HG03025 (cell line): ENCODE data around the gene ORAI1.
"Not testable (repeated sequence)": the region's sequence is repeated elsewhere in the genome, so short reads cannot be mapped to it uniquely, and the experiment has no call there.

Source experiments
- ATAC-seq: cut with Tn5 transposase; IDR thresholded peaks from one replicate; pipeline ENCODE4 v1.9.1; 2021; ENCODE audit warnings: mild to moderate bottlenecking, moderate library complexity; ENCODE audit not compliant: unreplicated experiment, low FRiP score

Gene ORAI1

DNA sequence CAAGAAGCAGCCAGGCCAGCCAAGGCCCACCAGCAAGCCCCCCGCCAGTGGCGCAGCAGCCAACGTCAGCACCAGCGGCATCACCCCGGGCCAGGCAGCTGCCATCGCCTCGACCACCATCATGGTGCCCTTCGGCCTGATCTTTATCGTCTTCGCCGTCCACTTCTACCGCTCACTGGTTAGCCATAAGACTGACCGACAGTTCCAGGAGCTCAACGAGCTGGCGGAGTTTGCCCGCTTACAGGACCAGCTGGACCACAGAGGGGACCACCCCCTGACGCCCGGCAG is 15.0 kb downstream of the ORAI1 start:
- ATAC-seq, result no peak

DNA sequence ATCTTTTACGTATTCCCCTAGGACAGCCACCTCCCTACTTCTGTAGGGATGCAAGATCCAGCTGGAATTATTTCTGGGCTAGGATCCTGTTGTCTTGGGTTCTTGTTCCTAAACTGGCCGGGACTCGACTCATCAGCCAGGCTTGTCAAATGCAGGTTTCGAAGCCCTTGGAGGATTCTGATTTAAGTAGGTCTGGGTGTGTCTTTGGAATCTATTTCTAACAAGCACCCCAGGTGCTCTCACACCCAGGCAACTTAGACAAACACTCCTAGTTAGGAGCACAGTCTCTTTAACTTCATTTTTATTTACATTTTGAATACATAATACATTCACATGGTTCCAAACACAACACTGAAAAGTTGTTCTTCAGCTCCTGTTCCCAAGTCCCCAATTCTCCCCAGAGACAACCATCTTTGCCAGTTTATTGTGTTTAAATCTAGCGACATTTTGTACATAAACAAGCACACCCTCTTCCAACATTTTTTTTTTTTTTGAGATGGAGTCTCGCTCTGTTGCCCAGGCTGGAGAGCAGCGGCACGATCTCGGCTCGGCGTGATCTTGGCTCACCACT is 22.2 kb downstream of the ORAI1 start:
- ATAC-seq, result no peak

DNA sequence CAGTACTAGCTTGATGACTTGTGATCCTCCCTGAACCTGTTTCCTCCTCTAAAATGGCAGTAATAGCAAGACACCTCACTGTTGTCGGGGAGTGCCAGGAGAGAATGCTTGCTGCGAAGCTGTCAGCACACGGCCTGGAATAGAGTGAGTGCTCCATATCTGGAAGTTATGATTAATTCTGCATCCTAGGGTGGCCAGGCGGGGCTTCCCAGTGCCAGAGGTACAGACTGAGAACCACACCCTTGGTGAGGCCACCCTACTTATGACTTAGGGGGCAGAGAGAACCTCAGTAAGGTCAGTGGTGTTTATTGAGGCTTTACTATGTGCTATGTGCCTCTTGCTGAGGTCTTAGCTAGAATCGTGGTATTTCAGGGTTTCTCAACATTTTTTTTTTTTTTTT is 23.0 kb downstream of the ORAI1 start:
- no peak for ATAC-seq

DNA sequence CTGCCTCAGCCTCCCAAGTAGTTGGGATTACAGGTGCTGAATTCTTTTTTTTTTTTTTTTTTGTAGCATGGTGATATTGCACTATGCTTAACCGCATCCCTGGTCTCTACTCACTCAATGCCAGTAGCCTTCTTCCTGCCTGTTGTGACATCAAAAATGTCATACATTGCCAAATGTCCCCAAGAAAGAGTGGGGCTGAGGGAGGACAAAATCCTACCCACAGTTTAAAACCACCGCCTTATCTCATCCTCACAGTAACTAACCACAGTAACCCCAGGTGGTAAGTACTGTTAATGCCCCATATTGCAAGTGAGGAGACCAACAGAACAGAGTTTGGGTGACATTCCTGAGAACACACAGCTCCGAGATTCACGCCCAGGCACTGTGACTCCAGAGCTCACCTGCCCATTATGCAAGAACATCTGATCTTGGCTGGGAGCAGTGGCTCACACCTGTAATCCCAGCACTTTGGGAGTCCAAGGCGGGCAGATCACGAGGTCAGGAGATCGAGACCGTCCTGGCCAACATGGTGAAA is 23.6 kb downstream of the ORAI1 start:
- ATAC-seq, result no peak

DNA sequence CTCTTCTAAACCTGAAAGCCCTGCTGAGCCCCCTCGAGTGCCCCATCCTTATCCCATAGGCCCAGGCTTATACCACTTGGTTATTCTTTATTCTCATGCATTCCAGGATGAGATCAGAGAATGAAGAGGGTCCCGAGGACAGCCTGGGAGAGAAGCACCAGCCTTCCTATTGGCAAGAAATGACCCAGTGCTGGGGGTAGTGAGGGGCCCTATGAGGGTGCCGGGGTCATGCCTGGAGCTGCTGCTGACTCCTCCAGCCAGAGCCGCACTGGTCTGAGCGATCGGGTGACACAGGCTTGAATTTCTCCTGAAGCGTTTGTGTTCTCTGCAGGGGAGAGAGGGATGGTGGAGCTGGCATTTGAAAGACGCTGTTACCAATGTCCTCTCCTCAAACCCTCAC is 25.0 kb downstream of the ORAI1 start:
- ATAC-seq, result no peak

DNA sequence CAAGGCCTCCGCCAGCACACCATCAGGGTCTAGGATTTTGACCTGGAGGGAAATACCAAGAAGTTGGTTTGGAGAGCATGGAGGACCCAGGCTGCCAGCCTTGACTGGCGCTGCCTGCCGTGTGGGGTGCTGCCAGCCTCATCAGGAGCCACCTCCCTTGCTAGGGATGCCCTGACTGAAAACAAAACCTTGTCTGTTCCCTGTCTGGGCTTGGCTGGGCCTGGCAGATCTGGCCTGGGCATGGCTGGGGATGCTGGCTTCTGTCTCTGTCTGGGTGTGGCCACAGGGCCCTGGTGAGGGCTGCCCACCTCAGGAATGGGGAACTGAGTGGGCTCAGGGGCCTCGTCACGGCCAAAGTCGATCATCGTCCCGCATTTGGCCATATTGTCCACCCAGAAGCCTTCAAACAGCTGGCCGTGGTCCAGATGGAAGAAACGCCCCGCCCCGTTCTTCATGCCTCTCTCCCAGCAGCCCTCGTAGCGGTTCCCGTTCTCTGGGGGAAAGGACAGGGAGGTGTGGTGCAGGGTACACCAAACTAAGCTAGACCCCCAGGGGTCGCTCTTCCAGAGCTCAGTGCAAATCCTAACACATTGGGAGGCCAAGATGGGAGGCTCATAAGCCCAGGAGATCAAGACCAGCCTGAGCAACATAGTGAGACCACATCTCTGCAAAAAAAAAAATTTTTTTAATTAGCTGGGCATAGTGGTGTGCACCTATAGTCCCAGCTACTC is 26.6 kb downstream of the ORAI1 start:
- ATAC-seq, result no peak

DNA sequence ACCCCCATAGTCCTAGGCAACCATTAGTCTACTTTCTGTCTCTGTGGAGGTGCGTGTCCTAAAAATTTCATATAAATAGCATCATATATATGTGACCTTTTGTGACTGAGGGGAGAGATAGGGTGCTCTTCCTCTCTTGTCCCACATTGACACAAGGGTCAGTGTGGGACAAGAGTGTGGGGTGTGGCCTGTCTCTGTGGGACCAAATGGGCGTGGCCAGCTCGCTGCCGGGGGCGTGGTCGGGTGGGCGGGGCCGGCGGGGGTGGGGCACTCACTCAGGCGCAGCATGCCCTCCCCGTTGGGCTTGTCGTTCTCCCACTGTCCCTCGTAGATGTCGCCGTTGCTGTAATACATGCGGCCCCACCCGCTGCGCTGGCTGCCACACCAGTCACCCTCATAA is 27.7 kb downstream of the ORAI1 start:
- ATAC-seq, result no peak

DNA sequence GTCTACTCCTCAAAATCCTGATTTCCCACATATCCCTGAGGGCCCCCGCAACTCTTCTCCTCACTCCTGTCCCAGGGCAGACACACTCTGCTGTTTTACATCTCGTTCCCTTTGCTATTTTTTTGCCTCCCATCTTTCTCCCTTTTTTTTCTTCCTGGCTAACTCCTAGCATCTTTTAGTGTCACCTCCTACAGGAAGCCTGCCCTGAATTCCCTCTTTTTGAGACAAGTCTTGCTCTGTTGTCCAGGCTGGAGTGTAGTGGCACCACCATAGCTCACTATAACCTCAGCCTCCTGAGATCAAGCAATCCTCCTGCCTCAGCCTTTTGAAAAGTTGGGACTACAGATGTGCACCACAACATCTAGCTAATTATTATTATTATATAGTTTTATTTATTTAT is 29.8 kb downstream of the ORAI1 start:
- no peak for ATAC-seq

DNA sequence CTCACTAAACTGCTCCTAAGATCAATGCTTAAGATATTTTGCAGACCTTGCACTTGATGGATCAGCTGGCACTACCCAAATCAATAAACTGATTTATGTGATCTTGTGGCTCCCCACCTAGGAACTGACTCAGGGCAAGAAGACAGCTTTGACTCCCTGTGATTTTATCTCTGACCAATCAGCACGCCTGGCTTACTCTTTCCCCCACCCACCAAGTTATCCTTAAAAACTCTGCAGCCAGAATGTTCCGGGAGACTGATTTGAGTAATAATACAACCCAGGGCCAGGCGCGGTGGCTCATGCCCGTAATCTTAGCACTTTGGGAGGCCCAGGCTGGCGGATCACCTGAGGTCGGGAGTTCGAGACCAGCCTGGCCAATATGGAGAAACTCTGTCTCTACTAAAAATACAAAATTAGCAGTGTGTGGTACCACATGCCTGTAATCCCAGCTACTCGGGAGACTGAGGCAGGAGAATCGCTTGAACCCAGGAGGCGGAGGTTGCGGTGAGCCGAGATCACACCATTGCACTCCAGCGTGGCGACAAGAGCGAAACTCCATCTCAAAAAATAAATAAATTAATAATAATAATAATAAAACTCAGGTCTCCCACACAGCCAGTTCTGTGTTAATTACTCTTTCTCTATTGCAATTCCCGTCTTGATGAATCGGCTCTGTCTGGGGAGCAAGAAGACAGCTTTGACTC is 31.1 kb downstream of the ORAI1 start:
- ATAC-seq, result no peak

DNA sequence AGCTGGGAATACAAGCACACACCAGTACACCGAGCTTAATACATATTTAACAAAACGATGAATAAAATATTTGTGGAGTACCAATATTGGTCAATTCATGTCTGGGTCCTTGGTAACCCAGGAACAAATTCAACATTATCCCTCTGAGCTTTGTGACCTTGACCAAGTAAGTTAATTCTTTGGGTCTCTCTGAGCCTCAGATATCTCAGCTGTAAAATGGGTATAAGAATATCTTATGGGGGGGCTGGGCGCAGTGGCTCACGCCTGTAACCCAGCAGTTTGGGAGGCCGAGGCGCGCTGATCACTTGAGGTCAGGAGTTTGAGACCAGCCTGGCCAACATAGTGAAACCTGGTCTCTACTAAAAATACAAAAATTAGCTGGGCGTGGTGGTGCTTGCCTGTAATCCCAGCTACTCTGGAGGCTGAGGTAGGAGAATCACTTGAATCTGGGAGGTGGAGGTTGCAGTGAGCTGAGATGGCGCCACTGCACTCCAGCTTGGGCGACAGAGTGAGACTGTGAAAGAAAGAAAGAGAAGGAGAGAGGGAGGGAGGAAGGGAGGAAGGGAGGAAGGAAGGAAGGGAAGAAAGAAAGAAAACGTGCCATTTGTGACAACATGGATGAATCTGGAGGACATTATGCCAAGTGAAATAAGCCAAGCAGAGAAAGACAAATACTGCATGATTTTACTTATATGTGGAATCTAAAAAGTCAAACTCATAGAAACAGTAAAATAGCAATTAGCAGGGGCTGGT is 35.2 kb downstream of the ORAI1 start:
- ATAC-seq, result not testable (repeated sequence)

DNA sequence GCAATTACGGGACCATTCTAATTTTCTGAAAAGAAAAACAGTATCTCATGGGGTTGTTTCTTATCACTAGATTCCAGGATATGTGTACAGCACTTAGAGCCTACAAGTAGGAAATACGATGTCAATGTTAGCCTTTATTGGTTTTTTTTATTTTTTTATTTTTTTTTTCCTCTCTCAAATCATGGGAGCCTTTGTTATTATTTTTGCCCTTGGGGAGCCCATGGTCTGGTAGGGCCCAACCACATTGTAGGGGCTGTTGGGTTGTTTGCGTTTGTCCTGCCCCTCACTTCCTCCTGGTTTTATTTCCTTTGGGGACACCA is 37.2 kb downstream of the ORAI1 start:
- ATAC-seq, result no peak

DNA sequence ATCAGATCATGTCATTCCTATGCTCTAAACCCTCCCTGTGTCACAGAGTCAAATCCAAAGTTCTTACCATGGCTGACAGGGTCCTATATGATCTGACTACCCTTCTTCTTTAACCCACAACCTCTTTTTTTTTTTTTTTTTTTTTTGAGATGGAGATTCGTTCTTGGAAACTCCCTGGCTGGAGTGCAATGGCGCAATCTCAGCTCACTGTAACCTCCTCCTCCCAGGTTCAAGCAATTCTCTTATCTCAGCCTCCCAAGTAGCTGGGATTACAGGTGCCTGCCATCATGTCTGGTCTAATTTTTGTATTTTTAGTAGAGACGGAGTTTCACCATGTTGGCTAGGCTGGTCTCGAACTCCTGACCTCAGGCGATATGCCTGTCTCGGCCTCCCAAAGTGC is 40.5 kb downstream of the ORAI1 start:
- ATAC-seq, result not testable (repeated sequence)

DNA sequence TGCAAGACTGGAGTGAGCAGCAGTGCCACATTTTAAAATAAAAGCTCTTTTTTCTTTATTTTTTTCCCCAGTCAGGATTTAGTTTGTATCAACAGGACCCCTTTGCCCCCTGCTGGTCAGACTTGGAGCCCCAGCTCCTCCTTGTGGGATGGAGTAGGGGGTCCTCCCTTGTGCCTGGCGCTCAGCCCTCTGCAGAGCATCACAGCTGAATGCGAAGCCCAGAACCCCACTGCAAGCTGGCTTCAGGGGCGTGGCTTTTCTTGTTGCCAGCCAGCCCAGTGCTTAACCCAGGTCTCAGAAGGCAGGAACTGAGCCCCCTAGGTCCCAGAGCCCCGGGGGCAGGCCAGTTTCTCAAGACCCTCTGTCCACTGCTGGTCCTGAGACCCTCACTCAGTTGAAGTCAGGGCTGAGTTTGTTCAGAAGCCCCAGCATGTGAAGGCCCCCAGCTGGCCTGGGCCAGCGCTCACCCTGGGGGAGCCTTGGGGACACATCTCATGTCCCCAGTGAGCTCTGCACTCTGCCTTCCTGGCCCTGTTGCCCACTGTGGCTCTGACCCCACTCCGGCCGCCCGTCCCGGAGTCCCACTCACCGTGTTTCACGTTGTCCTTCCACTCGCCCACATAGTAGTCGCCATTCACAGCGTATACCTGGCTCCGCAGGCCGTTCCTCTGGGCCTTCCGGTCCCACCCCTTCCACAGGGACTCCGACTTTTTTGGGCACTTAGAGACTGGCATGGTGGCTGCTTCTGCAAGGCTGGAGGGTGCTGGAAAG is 42.6 kb downstream of the ORAI1 start:
- no peak for ATAC-seq

DNA sequence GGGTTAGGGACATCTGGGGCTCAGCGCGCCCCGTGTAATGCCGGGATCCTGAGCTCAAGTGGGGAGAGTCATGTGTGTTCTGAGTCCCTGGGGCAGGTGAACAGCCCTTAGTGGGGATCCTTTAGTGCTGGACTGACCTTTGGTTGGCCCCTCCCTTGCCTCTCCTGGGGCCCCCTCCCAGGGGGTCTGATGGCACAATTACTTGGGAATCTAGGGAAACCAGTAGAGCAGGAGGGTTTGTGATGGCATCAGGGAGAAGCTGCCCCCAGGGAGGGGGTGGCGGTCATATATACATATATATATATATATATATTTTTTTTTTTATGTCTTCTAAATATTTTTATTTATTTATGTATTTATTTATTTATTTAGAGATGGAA is 43.2 kb downstream of the ORAI1 start, which contains the start of gene MORN3:
MORN3 (minus strand) TSS at position 134 of the 380 bp plus-strand sequence. CDS start 171 bp downstream, outside the sequence.
- no peak for ATAC-seq

DNA sequence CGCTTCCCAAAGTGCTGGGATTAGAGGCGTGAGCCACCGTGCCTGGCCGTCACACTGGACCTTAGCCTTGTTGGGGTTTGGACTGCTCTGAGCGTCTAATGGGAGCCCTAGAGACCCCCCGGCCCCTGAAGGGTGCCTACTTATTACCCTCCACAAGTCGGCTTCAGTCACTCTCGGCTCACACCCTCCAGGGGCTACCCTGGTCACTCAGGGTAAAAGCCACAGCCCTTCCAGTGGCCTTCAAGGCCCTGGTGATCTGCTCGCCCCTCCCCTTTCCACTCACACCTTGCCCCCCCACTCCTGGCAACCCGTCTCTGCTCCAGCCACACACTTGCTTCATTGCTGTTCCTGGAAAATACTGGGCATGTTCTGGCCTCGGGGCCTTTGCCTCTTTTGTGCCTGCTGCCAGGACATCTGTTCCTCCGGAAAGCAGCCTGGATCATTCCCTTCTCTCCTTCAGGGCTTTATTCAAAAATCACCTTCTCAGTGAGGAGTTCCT is 46.7 kb downstream of the ORAI1 start:
- ATAC-seq, result no peak

DNA sequence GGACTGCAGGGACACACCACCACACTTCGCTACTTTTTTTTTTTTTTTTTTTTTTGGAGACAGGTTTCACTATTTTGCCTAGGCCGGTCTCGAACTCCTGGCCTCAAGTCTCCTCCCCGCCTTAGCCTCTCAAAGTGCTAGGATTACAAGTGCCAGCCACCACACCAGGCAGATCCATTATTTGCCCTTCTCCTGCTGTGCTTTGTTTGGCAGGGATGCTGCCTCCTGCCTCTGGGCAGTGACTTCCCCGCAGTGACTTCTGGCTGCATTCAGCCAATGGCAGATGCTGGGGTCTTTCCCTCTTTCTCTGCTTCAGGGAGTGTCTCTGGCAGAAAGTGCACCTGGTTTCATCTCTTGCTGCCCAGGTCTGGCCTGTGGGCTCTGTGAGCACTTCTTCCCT is 49.9 kb downstream of the ORAI1 start:
- ATAC-seq, result no peak

DNA sequence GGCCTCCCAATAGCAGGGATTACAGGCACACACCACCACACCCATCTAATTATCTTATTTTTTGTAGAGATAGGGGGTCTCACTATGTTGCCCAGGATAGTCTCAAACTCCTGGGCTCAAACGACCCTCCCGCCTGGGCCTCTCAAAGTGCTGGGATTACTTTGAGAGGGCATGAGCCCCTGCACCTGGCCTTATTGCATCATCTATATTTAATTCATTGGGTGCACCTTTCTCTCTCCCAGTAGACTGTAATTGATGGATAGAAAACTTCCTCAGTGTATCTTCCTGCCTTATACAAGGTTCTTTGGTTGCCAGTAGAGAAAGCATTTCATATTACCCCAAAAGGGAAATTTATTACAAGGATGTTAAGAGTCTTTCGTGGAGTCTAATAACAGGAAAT is 52.0 kb downstream of the ORAI1 start:
- no peak for ATAC-seq

DNA sequence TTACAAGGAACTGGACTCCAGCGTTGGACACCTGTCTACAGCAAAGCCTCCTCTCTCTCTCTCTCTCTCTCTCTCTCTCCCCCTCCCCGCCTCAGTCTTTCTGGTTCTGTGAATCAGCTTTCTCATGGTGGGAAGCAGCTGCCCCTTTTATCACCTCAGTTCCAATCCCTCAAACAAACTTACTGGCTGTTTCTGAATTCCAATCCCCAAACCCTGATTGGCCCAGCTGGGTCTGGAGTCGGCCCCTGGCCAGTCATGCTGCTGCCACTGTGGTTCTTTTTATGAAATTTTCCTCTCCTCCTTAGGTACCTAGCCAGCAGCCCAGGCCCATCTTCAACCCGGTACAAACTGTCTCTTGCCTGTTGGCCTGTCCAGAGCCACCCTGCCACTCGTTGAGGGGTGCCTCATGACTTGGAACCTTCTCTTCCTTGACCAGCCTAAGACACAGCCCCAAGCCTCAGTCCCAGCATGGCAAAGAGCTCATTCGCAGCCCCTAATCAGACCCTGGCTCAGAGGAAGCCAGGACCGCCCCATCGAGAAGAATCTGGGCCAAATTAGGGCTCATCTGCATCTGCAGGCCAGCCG is 52.5 kb downstream of the ORAI1 start:
- ATAC-seq, result no peak

DNA sequence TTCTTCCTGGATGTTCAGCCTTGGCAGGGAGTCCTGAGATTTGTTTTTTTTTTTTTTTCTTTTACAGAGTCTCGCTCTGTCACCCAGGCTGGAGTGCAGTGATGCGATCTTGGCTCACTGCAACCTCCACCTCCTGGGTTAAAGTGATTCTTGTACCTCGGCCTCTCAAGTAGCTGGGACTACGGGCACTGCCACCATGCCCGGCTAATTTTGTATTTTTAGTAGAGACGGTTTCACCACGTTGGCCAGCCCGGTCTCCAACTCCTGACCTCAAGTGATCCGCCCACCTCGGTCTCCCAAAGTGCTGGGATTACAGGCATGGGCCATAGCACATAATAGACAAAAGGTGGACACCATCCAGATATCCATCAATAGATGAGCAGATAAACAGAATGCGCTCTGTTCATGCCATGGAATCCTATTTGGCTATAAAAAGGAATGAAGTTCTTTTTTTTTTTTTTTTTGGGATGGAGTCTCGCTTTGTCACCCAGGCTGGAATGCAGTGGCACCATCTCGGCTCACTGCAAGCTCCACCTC is 53.4 kb downstream of the ORAI1 start:
- ATAC-seq, result not testable (repeated sequence)

DNA sequence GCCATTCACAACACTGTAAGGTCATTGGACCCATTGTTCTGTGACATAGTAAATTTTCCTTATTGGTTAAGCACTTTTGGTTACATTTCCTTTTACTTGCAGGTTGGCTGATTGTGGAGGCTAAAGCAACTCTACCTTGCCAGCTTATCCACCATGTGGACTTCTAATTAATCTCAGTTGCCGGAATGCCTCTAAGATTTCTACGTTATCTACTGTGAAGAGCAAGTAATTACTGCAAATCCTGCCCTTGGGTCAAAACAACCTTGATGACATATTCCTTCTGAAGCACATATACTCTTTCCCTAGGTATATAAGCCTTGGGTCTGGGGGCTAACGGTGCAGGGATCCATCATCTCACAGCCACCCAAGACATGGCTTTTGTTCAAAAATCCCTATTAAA is 62.6 kb downstream of the ORAI1 start:
- ATAC-seq, result no peak
